Stimulated activated CD8-positive, alpha-beta memory T cell treated with anti-CD3 and anti-CD28 coated beads, Interleukin-15, amount 100 ng/mL, for 1 hour (primary cell): ENCODE data around the gene ADAMTS2.
"Not testable (repeated sequence)": the region's sequence is repeated elsewhere in the genome, so short reads cannot be mapped to it uniquely, and the experiment has no call there.

Source experiments
- DNase-seq: peaks from one replicate; pipeline ENCODE4 v3.0.0-alpha.2; 2020; ENCODE audit warnings: low read depth

Gene ADAMTS2

GRCh38 chr5:179296150-179296821, 49.0 kb downstream of the ADAMTS2 start:
- no peak for DNase-seq

GRCh38 chr5:179295778-179296149, 49.5 kb downstream of the ADAMTS2 start:
- no peak for DNase-seq

GRCh38 chr5:179294891-179295777, 50.1 kb downstream of the ADAMTS2 start:
- no peak for DNase-seq

- no peak for DNase-seq
These were observed 51.0 kb downstream of the ADAMTS2 start for GRCh38 chr5:179294131-179294780.

GRCh38 chr5:179292681-179293635, 52.3 kb downstream of the ADAMTS2 start:
- DNase-seq = no peak

- DNase-seq = no peak
These were observed 53.1 kb downstream of the ADAMTS2 start for GRCh38 chr5:179292202-179292601.

GRCh38 chr5:179290681-179291540, 54.4 kb downstream of the ADAMTS2 start:
- no peak for DNase-seq

- DNase-seq = no peak
These were observed 55.4 kb downstream of the ADAMTS2 start for GRCh38 chr5:179289756-179290385.

- no peak for DNase-seq
These were observed 56.5 kb downstream of the ADAMTS2 start for GRCh38 chr5:179288809-179289185.

- no peak for DNase-seq
These were observed 57.0 kb downstream of the ADAMTS2 start for GRCh38 chr5:179288101-179288808.

GRCh38 chr5:179287631-179288030, 57.6 kb downstream of the ADAMTS2 start:
- no peak for DNase-seq

GRCh38 chr5:179287071-179287470, 58.2 kb downstream of the ADAMTS2 start:
- no peak for DNase-seq

- DNase-seq = not testable (repeated sequence)
These were observed 59.5 kb downstream of the ADAMTS2 start for GRCh38 chr5:179285776-179286162.

GRCh38 chr5:179284751-179285631, 60.3 kb downstream of the ADAMTS2 start:
- DNase-seq = no peak

GRCh38 chr5:179283908-179284307, 61.4 kb downstream of the ADAMTS2 start:
- DNase-seq = not testable (repeated sequence)

- no peak for DNase-seq
These were observed 63.6 kb downstream of the ADAMTS2 start for GRCh38 chr5:179281694-179282093.

- no peak for DNase-seq
These were observed 65.2 kb downstream of the ADAMTS2 start for GRCh38 chr5:179280095-179280490.

- DNase-seq = no peak
These were observed 65.7 kb downstream of the ADAMTS2 start for GRCh38 chr5:179279347-179280094.
